ENCODE results near the gene GRIK2. TPM values are rescaled to one million over a fixed set of nuclear protein-coding genes. Genes with fewer than 3 reads are reported as not detected.

The GRIK2 gene
- total RNA-seq, 4 donors from 2014 or later: 1.4 to 51.9 (median 9.6) TPM

GRCh38 chr6:101847690-101848089, 454.2 kb downstream of the GRIK2 start:
- Histone ChIP-seq H3K9me3 (no peaks in the 10 kb centered on the region), H3K27me3 (no peaks in the 10 kb centered on the region), H3K4me1 (no peaks in the 10 kb centered on the region), H3K27ac (no peak overlapping the region), H3K36me3 (no peaks in the 10 kb centered on the region), H3K4me3 (replicated peaks in 1 of 3) (no peak overlapping the region)
- DNase-seq: no peak
- intact Hi-C loops (cut with DNase I): no loop called here
- WGBS, 2 donors: 33 to 37% methylated on average over 3 of the region's 3 CpGs
- no peak for TF ChIP-seq POLR2A (IDR thresholded peaks at IDR 0.05)
- no peak for TF ChIP-seq CTCF (IDR thresholded peaks at IDR 0.05)

- no peak for TF ChIP-seq POLR2A (IDR thresholded peaks at IDR 0.05)
- Histone ChIP-seq H3K9me3 (no peaks in the 10 kb centered on the region), H3K36me3 (no peaks in the 10 kb centered on the region), H3K27me3 (no peaks in the 10 kb centered on the region), H3K27ac (no peak overlapping the region), H3K4me3 (replicated peaks in 1 of 3) (no peak overlapping the region), H3K4me1 (no peaks in the 10 kb centered on the region)
- 80 to 81% methylated on average over 1 of the region's 1 CpG for WGBS, 2 donors
- intact Hi-C loops (cut with DNase I): no loop called here
- no peak for DNase-seq
These were observed 458.4 kb downstream of the GRIK2 start for GRCh38 chr6:101851911-101852310.

- DNase-seq: no peak
- H3K27ac ChIP-seq: no peak overlapping the region
- TF ChIP-seq CTCF (IDR thresholded peaks at IDR 0.05) (no peak), POLR2A (IDR thresholded peaks at IDR 0.05) (no peak)
- no peaks in the 10 kb centered on the region for H3K9me3 ChIP-seq
- no peaks in the 10 kb centered on the region for H3K27me3 ChIP-seq
- H3K4me3 ChIP-seq (replicated peaks in 1 of 3): no peak overlapping the region
- WGBS, 2 donors: 76 to 83% methylated on average over 3 of the region's 3 CpGs
- intact Hi-C loops (cut with DNase I): no loop called here
- no peaks in the 10 kb centered on the region for H3K4me1 ChIP-seq
- no peaks in the 10 kb centered on the region for H3K36me3 ChIP-seq
These were observed 459.9 kb downstream of the GRIK2 start for GRCh38 chr6:101853231-101854085.

GRCh38 chr6:101876431-101876830, 482.9 kb downstream of the GRIK2 start:
- H3K36me3 ChIP-seq: no peaks in the 10 kb centered on the region
- intact Hi-C loops (cut with DNase I): no loop called here
- TF ChIP-seq CTCF (IDR thresholded peaks at IDR 0.05) (no peak), POLR2A (IDR thresholded peaks at IDR 0.05) (no peak)
- H3K9me3 ChIP-seq: no peaks in the 10 kb centered on the region
- H3K27ac ChIP-seq: no peak overlapping the region
- no peak overlapping the region for H3K4me3 ChIP-seq (replicated peaks in 1 of 3)
- no peaks in the 10 kb centered on the region for H3K4me1 ChIP-seq
- DNase-seq: no peak
- H3K27me3 ChIP-seq: no peaks in the 10 kb centered on the region

GRCh38 chr6:101878554-101879276, 485.2 kb downstream of the GRIK2 start:
- H3K36me3 ChIP-seq: no peaks in the 10 kb centered on the region
- TF ChIP-seq CTCF (IDR thresholded peaks at IDR 0.05) (no peak), POLR2A (IDR thresholded peaks at IDR 0.05) (no peak)
- no peaks in the 10 kb centered on the region for H3K27me3 ChIP-seq
- H3K27ac ChIP-seq: no peak overlapping the region
- H3K4me3 ChIP-seq (replicated peaks in 1 of 3): no peak overlapping the region
- H3K4me1 ChIP-seq: no peaks in the 10 kb centered on the region
- 66 to 71% methylated on average over 7 of the region's 7 CpGs for WGBS, 2 donors
- H3K9me3 ChIP-seq: no peaks in the 10 kb centered on the region
- no peak for DNase-seq
- intact Hi-C loops (cut with DNase I): no loop called here

Measured in thyroid gland (tissue), 4 donors.